ENCODE data around the gene ZFR2. TPM values are rescaled to one million over a fixed set of nuclear protein-coding genes. Genes with fewer than 3 reads are reported as not detected.

The ZFR2 gene
- polyA plus RNA-seq, 2 of the 4 experiments (the other 2 are of a cell fraction) = 0.14 to 0.30 TPM

GRCh38 chr19:3776479-3777040 lies 92.3 kb downstream of the ZFR2 start:
- Histone ChIP-seq H3K4me1 (no peaks in the 10 kb centered on the region), H3K4me2 (no peak overlapping the region), H3K9me3 (peaks cover 7% of the 10 kb centered on the region; the same call in 2 of the 3 replicates), H3K4me3 (no peak overlapping the region), H3K27ac (no peak overlapping the region)
- 75% methylated on average over 1 of the region's 1 CpG for WGBS (ENCODE audit: missing lambda C conversion rate)
- POLR2A ChIA-PET = interaction anchor here (2.4 kb wide), 1 partner anchor 14 kb away, joined by 9 read pairs; the partner anchor contains the start of gene MRPL54
- no peak for ATAC-seq
- FAIRE-seq = no peak
- no peak for DNase-seq (ENCODE audit: low read depth in 1 of 2, low spot score in 1 of 2)
- TF ChIP-seq RAD21 (conservative IDR thresholded peaks at IDR 0.05 in 1 of 2, IDR thresholded peaks at IDR 0.05 in 1 of 2) = no peak
- no peak for TF ChIP-seq NPAS2 (CRISPR knock-in tag; IDR thresholded peaks at IDR 0.05; ENCODE audit: borderline replicate concordance)
- TF ChIP-seq MAX (IDR thresholded peaks at IDR 0.05) = no peak
- CTCF ChIA-PET = no interaction called here

- no CpG with 5 or more reads among the region's 5 CpGs for WGBS (ENCODE audit: missing lambda C conversion rate)
- TF ChIP-seq HES2 (IDR thresholded peaks at IDR 0.05) = no peak
- TF ChIP-seq TP53 (CRISPR knock-in tag; IDR thresholded peaks at IDR 0.05) = no peak
- TF ChIP-seq GATA3 (IDR thresholded peaks at IDR 0.05; ENCODE audit: borderline replicate concordance) = no peak
- TF ChIP-seq RCOR1 (IDR thresholded peaks at IDR 0.05; ENCODE audit: low read depth, low read length) = no peak
- TF ChIP-seq BCL3 (IDR thresholded peaks at IDR 0.05) = no peak
- no peak for TF ChIP-seq EP300 (IDR thresholded peaks at IDR 0.05)
- TF ChIP-seq CBX2 (IDR thresholded peaks at IDR 0.05; ENCODE audit: borderline replicate concordance, low read depth) = no peak
- no peak for TF ChIP-seq EHMT2 (IDR thresholded peaks at IDR 0.05; ENCODE audit: low read depth)
- TF ChIP-seq CTCF (IDR thresholded peaks at IDR 0.05) = no peak
- TF ChIP-seq ELK1 (IDR thresholded peaks at IDR 0.05; ENCODE audit: low read depth, low read length) = no peak
- ChIA-PET POLR2A (interaction anchor here (2.4 kb wide), 1 partner anchor 13 kb away, joined by 9 read pairs; the partner anchor contains the start of gene MRPL54), CTCF (interaction anchor here (1.1 to 1.6 kb wide), 2 partner anchors 13 to 14 kb away, joined by 3 read pairs; partner anchors contain the start of gene MRPL54)
- Histone ChIP-seq H3K27ac (no peak overlapping the region), H3K9me3 (no peaks in the 10 kb centered on the region), H3K4me2 (no peak overlapping the region), H3K4me1 (no peaks in the 10 kb centered on the region), H3K4me3 (no peak overlapping the region)
- DNase-seq (ENCODE audit: low read depth in 1 of 2, low spot score in 1 of 2) (no peak), FAIRE-seq (no peak), ATAC-seq (no peak)
Observed at GRCh38 chr19:3775831-3776230, 93.0 kb downstream of the ZFR2 start.

GRCh38 chr19:3775374-3775711 lies 93.5 kb downstream of the ZFR2 start:
- H3K9me3 ChIP-seq = no peaks in the 10 kb centered on the region
- CTCF ChIA-PET = interaction anchor here (1.1 to 1.6 kb wide), 2 partner anchors 13 kb away, joined by 3 read pairs; partner anchors contain the start of gene MRPL54
- H3K4me3 ChIP-seq = no peak overlapping the region
- no peaks in the 10 kb centered on the region for H3K4me1 ChIP-seq
- TF ChIP-seq KDM1A (IDR thresholded peaks at IDR 0.05; ENCODE audit: low read depth) (no peak), ZSCAN20 (CRISPR knock-in tag; IDR thresholded peaks at IDR 0.05) (no peak), ZFP36 (IDR thresholded peaks at IDR 0.05; ENCODE audit: borderline replicate concordance, partially characterized antibody) (no peak), HOXA7 (CRISPR knock-in tag; IDR thresholded peaks at IDR 0.05) (no peak)
- H3K4me2 ChIP-seq = no peak overlapping the region
- ATAC-seq (no peak), FAIRE-seq (no peak), DNase-seq (ENCODE audit: low read depth in 1 of 2, low spot score in 1 of 2) (no peak)
- no peak overlapping the region for H3K27ac ChIP-seq
- POLR2A ChIA-PET = interaction anchor here (2.4 kb wide), 1 partner anchor 13 kb away, joined by 9 read pairs; the partner anchor contains the start of gene MRPL54
- no CpG with 5 or more reads among the region's 2 CpGs for WGBS (ENCODE audit: missing lambda C conversion rate)
